Ovary (tissue), 3 donors: ENCODE measurements around the gene RNF7.

Experiments
- CTCF ChIP-seq, 3 donors: fragments of 450-650 bp in 2 of 3; fragments of 200-600 bp in 1 of 3; IDR thresholded peaks; one replicate each; pipeline versions ENCODE4 v1.5.1 to v1.8.0; 2016 to 2022; ENCODE audit warnings: antibody characterized with exemption in 3 of 3, mild to moderate bottlenecking in 1 of 3
- EP300 ChIP-seq: sonication (generic); formaldehyde crosslinking; IDR thresholded peaks from one replicate; pipeline ENCODE4 v1.6.1; 2017; ENCODE audit warnings: antibody characterized with exemption
- POLR2A ChIP-seq: fragments of 450-650 bp; IDR thresholded peaks from one replicate; pipeline ENCODE4 v1.6.1; 2017; ENCODE audit warnings: antibody characterized with exemption, mild to moderate bottlenecking, moderate library complexity
- donor health status: DM: no; HTN: no; CAD: no.

GRCh38 chr3:141722648-141723047, 15.4 kb upstream of the RNF7 start:
- TF ChIP-seq CTCF (IDR thresholded peaks at IDR 0.05) (no peak), POLR2A (no peak), EP300 (no peak)
